GM12878 (cell line): ENCODE data around the gene TNF. TPM values are rescaled to one million over a fixed set of nuclear protein-coding genes. Genes with fewer than 3 reads are reported as not detected.
A peak's percentile ranks its signal among the peaks of the same experiment; 100 is the strongest.

Source experiments
- ATAC-seq: fragments of 200-7000 bp; cut with Tn5 transposase; 3 replicates; pipeline ENCODE4 v1.9.1; 2020; ENCODE audit warnings: mild to moderate bottlenecking, moderate library complexity
- BruUV-seq: library from RNA; stranded (reverse); fragments of 400-500 nt; replicated peaks from 2 replicates; lab custom pipeline; 2021; lab: Mats Ljungman, UMichigan
- CTCF ChIA-PET: fragments of 300-600 bp; sonication (Branson Sonifier 250); formaldehyde crosslinking; extraction: SDS; loops from one replicate; lab custom pipeline; 2021; ENCODE audit warnings: inconsistent platforms; lab: Yijun Ruan, JAX
- POLR2A ChIA-PET: fragments of 350-600 bp; formaldehyde crosslinking; extraction: SDS; loops from one replicate; lab custom pipeline; 2021; ENCODE audit warnings: inconsistent platforms; lab: Charles Lee
- RAD21 ChIA-PET: fragments of 300-600 bp; sonication (Branson Sonifier 250); formaldehyde crosslinking; loops from one replicate; lab custom pipeline; 2023; ENCODE audit warnings: antibody characterized with exemption; ENCODE audit not compliant: unreplicated experiment; lab: Charles Lee
- SMC1A ChIA-PET: fragments of 300-600 bp; sonication (Branson Sonifier 250); formaldehyde crosslinking; loops from one replicate; lab custom pipeline; 2023; ENCODE audit not compliant: unreplicated experiment, uncharacterized antibody; lab: Charles Lee
- DNase-seq: peaks from one replicate; pipeline ENCODE4 v3.0.0-alpha.2; 2011; ENCODE audit warnings: low read depth, low spot score
- FAIRE-seq: peaks from 3 replicates; lab custom pipeline; 2011; peaks lifted over from hg19 to GRCh38; lab: Jason Lieb, UNC
- H2AFZ ChIP-seq: 2 replicates; pipeline ENCODE4 v1.6.0; 2011; ENCODE audit warnings: low read depth, low read length, control low read depth; ENCODE audit not compliant: control insufficient read depth
- H3K27ac ChIP-seq: 2 replicates; pipeline ENCODE4 v1.5.1; 2011; ENCODE audit warnings: control low read depth; ENCODE audit not compliant: control insufficient read depth, insufficient read depth
- H3K27me3 ChIP-seq, 2 experiments: replicated peaks in 1 of 2; 2 replicates each; pipeline versions ENCODE4 v1.6.0 to v1.6.1; 2011; ENCODE audit warnings: low read length in 1 of 2; ENCODE audit not compliant: control insufficient read depth in 2 of 2, insufficient read depth in 2 of 2
- H3K36me3 ChIP-seq, 2 experiments: 2 replicates each; pipeline ENCODE4 v1.5.1; 2011; ENCODE audit warnings: low read length in 1 of 2; ENCODE audit not compliant: control insufficient read depth in 2 of 2, insufficient read depth in 2 of 2
- H3K4me1 ChIP-seq: 2 replicates; pipeline ENCODE4 v1.6.1; 2011; ENCODE audit warnings: mild to moderate bottlenecking, low read length, moderate library complexity, mixed read lengths; ENCODE audit not compliant: control insufficient read depth, insufficient read depth
- H3K4me2 ChIP-seq: 2 replicates; pipeline ENCODE4 v1.6.0; 2011; ENCODE audit warnings: control low read depth; ENCODE audit not compliant: control insufficient read depth, insufficient read depth
- H3K4me3 ChIP-seq: fragments of 200-600 bp; sonication (generic); 2 replicates; pipeline ENCODE4 v1.5.1; 2016
- H3K79me2 ChIP-seq: 2 replicates; pipeline ENCODE4 v1.6.0; 2011; ENCODE audit warnings: low read length; ENCODE audit not compliant: control insufficient read depth, insufficient read depth
- H3K9ac ChIP-seq: 2 replicates; pipeline ENCODE4 v1.8.0; 2011; ENCODE audit warnings: low read length, control low read depth, mixed read lengths; ENCODE audit not compliant: control insufficient read depth, insufficient read depth
- H3K9me3 ChIP-seq: replicated peaks from 3 replicates; pipeline ENCODE4 v1.5.1; 2011; ENCODE audit warnings: mild to moderate bottlenecking, low read length; ENCODE audit not compliant: control insufficient read depth, insufficient read depth
- H4K20me1 ChIP-seq: 2 replicates; pipeline ENCODE4 v1.6.0; 2011; ENCODE audit not compliant: control insufficient read depth, insufficient read depth
- BACH1 ChIP-seq: fragments of 450-650 bp; IDR thresholded peaks from 2 replicates; pipeline ENCODE4 v1.6.1; 2017; ENCODE audit warnings: mild to moderate bottlenecking, borderline replicate concordance
- CREM ChIP-seq: IDR thresholded peaks from 2 replicates; pipeline ENCODE4 v1.6.1; 2014; ENCODE audit warnings: antibody characterized with exemption, low read depth
- FOXM1 ChIP-seq: IDR thresholded peaks from 2 replicates; pipeline ENCODE4 v1.6.1; 2012; ENCODE audit warnings: low read depth, mild to moderate bottlenecking, inconsistent platforms, low read length, moderate library complexity
- GATAD2B ChIP-seq: fragments of 450-650 bp; conservative IDR thresholded peaks from 2 replicates; pipeline ENCODE4 v1.6.1; 2017; ENCODE audit warnings: low read depth, mild to moderate bottlenecking, moderate library complexity
- JUND ChIP-seq: IDR thresholded peaks from 2 replicates; pipeline ENCODE4 v1.6.1; 2012; ENCODE audit warnings: low read depth, mild to moderate bottlenecking, low read length, improper control_type of control experiment, moderate library complexity
- KLF5 ChIP-seq: fragments of 450-650 bp; IDR thresholded peaks from 2 replicates; pipeline ENCODE4 v1.6.1; 2014; ENCODE audit warnings: mild to moderate bottlenecking; ENCODE audit not compliant: partially characterized antibody
- NFYA ChIP-seq: IDR thresholded peaks from 2 replicates; pipeline ENCODE4 v1.6.1; 2011; ENCODE audit warnings: low read depth, mild to moderate bottlenecking, low read length, improper control_type of control experiment, borderline replicate concordance
- NR2C2 ChIP-seq: IDR thresholded peaks from 2 replicates; pipeline ENCODE4 v1.6.1; 2011; ENCODE audit warnings: borderline replicate concordance, low read depth; ENCODE audit not compliant: control insufficient read depth, insufficient read length
- NR2F1 ChIP-seq: fragments of 450-650 bp; conservative IDR thresholded peaks from 2 replicates; pipeline ENCODE4 v1.6.1; 2017; ENCODE audit warnings: mild to moderate bottlenecking
- POLR2AphosphoS2 ChIP-seq: IDR thresholded peaks from 2 replicates; pipeline ENCODE4 v1.6.1; 2011; ENCODE audit warnings: low read depth, mild to moderate bottlenecking, low read length, improper control_type of control experiment, moderate library complexity
- RAD21 ChIP-seq: IDR thresholded peaks from 2 replicates; pipeline ENCODE4 v1.6.1; 2011; ENCODE audit warnings: mild to moderate bottlenecking, low read depth, low read length, moderate library complexity; ENCODE audit not compliant: insufficient read depth
- RB1 ChIP-seq: fragments of 450-650 bp; formaldehyde crosslinking; IDR thresholded peaks from 2 replicates; pipeline ENCODE4 v1.6.1; 2017; ENCODE audit warnings: mild to moderate bottlenecking, borderline replicate concordance
- RELA ChIP-seq: fragments of 450-650 bp; IDR thresholded peaks from 2 replicates; pipeline ENCODE4 v1.8.0; 2014; ENCODE audit warnings: borderline replicate concordance; ENCODE audit not compliant: partially characterized antibody
- SMAD1 ChIP-seq: fragments of 450-650 bp; IDR thresholded peaks from 2 replicates; pipeline ENCODE4 v1.6.1; 2018; ENCODE audit warnings: mild to moderate bottlenecking, low read depth; ENCODE audit not compliant: partially characterized antibody
- SMARCA5 ChIP-seq: fragments of 450-650 bp; IDR thresholded peaks from 2 replicates; pipeline ENCODE4 v1.6.1; 2017; ENCODE audit warnings: mild to moderate bottlenecking
- SPI1 ChIP-seq: IDR thresholded peaks from 2 replicates; pipeline ENCODE4 v1.6.1; 2011; ENCODE audit warnings: low read depth, mild to moderate bottlenecking, low read length, moderate library complexity, borderline replicate concordance; ENCODE audit not compliant: insufficient read depth
- SREBF2 ChIP-seq: IDR thresholded peaks from 2 replicates; pipeline ENCODE4 v1.6.1; 2012; ENCODE audit warnings: mild to moderate bottlenecking, low read length
- SRF ChIP-seq, 2 experiments: IDR thresholded peaks; 2 replicates each; pipeline ENCODE4 v1.6.1; 2011; ENCODE audit warnings: low read depth in 2 of 2, low read length in 2 of 2, mild to moderate bottlenecking in 1 of 2, moderate library complexity in 1 of 2
- TCF3 ChIP-seq: IDR thresholded peaks from 2 replicates; pipeline ENCODE4 v1.6.1; 2012; ENCODE audit warnings: low read depth, mild to moderate bottlenecking, low read length, borderline replicate concordance; ENCODE audit not compliant: insufficient read depth
- WGBS: methylation state at CpG from one replicate; pipeline ENCODE4 v1.1.6; 2016; ENCODE audit warnings: low lambda C conversion rate; ENCODE audit not compliant: insufficient replicate concordance, insufficient coverage; ENCODE audit errors: missing lambda C conversion rate; 5-methylcytosine and 5-hydroxymethylcytosine counted together
- in situ Hi-C: fragments of 300-500 bp; cut with MboI; formaldehyde crosslinking; loops from 9 replicates; pipeline ENCODE4 v1.14.3; 2018; ENCODE audit warnings: mixed read lengths
- intact Hi-C: fragments of 100-400 bp; cut with micrococcal nuclease; formaldehyde crosslinking; loops from one replicate; pipeline ENCODE4 v1.14.2; 2022; ENCODE audit not compliant: unreplicated experiment
- polyA plus RNA-seq, 11 experiments: library from polyadenylated mRNA; depleted of rRNA in 4 of 11; unstranded in 6 of 11; stranded (reverse) in 5 of 11; fragments of >200 nt; fragmentation: Nextera tagmentation in 4 of 11; fragmentation: Illumina TruSeq in 1 of 11; extraction: Ambion mirVana in 4 of 11; extraction: Trizol in 1 of 11; gene quantifications; 1 replicate in 1 of 11; 2 replicates in 10 of 11; pipeline versions ENCODE4 v1.2.1 to v1.2.3, GENCODE V29; 2011 to 2016; ENCODE audit warnings: inconsistent platforms in 2 of 11, missing spikeins in 2 of 11, low read depth in 1 of 11
- total RNA-seq, 4 experiments: library from RNA; depleted of rRNA in 3 of 4; stranded (reverse); fragments of >200 nt in 3 of 4; fragmentation: Illumina TruSeq in 1 of 4; extraction: Trizol in 1 of 4; gene quantifications; 2 replicates each; pipeline versions ENCODE4 v1.2.1 to v1.2.3, GENCODE V29; 2013 to 2021
- TF ChIP-seq, protein P1 (sequence below): fragments of 450-650 bp; IDR thresholded peaks from 2 replicates; pipeline ENCODE4 v1.6.1; 2017; ENCODE audit warnings: mild to moderate bottlenecking

Gene TNF
- total and polyA plus RNA-seq, 10 of the 15 experiments (the other 5 are each of a cell fraction or from before 2014, with no cell fraction given), result 18.0 to 94.8 (median 61.9) TPM

DNA sequence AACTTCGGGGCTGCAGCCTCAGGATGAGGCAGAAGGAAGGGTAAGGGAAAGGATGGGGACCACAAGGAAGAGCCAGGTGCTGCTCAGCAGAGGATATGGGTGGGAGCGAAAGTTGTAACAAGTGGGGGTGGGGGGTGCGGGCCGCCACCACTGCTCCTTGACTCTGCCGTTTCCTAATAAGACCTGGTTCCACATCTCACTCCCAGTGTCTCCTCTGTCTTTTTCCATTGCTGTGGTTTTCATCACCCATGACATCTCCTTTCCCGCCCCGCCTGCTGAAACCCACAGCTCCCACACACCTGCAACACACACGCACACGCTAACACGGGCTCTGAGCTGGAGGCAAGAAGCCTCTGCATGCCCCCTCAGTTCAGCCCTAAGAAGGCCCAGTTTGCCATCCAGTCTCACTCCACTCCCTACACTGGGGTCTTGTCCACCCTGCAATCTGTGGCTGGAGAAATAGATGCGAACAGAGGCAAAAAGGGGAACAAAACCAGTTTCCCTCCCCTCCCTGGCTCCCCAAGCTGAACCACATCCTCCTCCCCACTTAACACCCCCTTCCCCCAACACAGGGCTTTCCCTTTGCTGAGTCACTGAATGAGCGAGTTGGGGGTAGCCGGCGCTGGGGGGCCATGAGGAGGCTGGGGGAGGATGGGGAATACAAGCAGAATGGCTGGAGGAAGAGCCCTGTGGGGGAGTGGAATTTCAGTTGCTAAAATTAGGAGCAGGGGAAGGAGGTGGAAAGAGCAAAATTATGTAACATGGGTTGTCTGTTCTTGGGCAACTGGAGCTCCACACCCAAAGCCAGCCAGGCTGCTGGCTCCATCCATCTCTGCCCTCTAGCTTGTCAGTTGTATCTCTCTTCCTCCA is 16.5 kb upstream of the TNF start:
- BruUV-seq, result TSS peak; percentile 94
- ChIA-PET SMC1A (interaction anchor here (0.9 to 34.7 kb wide), 5 partner anchors 9 to 63 kb away, joined by 3 to 1989 read pairs (median 5); partner anchors contain the start of genes LST1, LTA, LTB and NCR3), CTCF (interaction anchor here (0.6 to 34.8 kb wide), 6 partner anchors 9 to 1286 kb away, joined by 3 to 2098 read pairs (median 12); partner anchors contain the start of genes LST1, LTA, LTB and MDC1), POLR2A (interaction anchor here (1.0 to 9.1 kb wide), 7 partner anchors 10 to 57 kb away, joined by 4 to 255 read pairs (median 8); partner anchors contain the start of genes DDX39B, LTB, NCR3 and TNF), RAD21 (interaction anchor here (0.6 to 15.9 kb wide), 5 partner anchors 10 to 37 kb away, joined by 4 to 620 read pairs (median 62); partner anchors contain the start of genes ATP6V1G2, DDX39B, LST1 and LTA)
- Histone ChIP-seq H3K9me3 (no peaks in the 10 kb centered on the region), H3K27ac (peak overlapping the region; percentile 99), H3K4me1 (peaks cover 76% of the 10 kb centered on the region), H2AFZ (no peak overlapping the region), H3K36me3 (peaks cover 0 to 8% of the 10 kb centered on the region in 2 experiments; a peak in 2 of 4 replicates), H4K20me1 (no peaks in the 10 kb centered on the region), H3K4me3 (peak overlapping the region; percentile 55), H3K4me2 (peak overlapping the region; percentile 94), H3K79me2 (peaks cover 16% of the 10 kb centered on the region), H3K27me3 (no peaks in the 10 kb centered on the region), H3K9ac (peak overlapping the region; percentile 84)
- FAIRE-seq (peak; percentile 80), DNase-seq (peak; percentile 87), ATAC-seq (peak; percentile 67)
- in situ Hi-C loops, result loop anchor here (25.0 kb wide), 2 partner anchors 1053 to 1403 kb away; partner anchors contain the start of genes BRD2 and HLA-DMA
- intact Hi-C loops, result loop anchor here (2.0 kb wide), 1 partner anchor 22 kb away; no protein-coding TSS in a partner anchor
- WGBS, result under 1% methylated on average over 14 of the region's 14 CpGs
- TF ChIP-seq KLF5, result peak; percentile 39
- TF ChIP-seq SPI1, result peak; percentile 44; the same call in 1 of the 2 replicates
- TF ChIP-seq POLR2AphosphoS2, result no peak
- peak; percentile 98 for TF ChIP-seq BACH1
- peak; percentile 41 for TF ChIP-seq SMAD1
- TF ChIP-seq GATAD2B, result peak; percentile 86
- TF ChIP-seq, protein P1, sequence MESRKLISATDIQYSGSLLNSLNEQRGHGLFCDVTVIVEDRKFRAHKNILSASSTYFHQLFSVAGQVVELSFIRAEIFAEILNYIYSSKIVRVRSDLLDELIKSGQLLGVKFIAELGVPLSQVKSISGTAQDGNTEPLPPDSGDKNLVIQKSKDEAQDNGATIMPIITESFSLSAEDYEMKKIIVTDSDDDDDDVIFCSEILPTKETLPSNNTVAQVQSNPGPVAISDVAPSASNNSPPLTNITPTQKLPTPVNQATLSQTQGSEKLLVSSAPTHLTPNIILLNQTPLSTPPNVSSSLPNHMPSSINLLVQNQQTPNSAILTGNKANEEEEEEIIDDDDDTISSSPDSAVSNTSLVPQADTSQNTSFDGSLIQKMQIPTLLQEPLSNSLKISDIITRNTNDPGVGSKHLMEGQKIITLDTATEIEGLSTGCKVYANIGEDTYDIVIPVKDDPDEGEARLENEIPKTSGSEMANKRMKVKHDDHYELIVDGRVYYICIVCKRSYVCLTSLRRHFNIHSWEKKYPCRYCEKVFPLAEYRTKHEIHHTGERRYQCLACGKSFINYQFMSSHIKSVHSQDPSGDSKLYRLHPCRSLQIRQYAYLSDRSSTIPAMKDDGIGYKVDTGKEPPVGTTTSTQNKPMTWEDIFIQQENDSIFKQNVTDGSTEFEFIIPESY, result 0 out of 2 replicates have a peak, but pooled peaks have one; percentile 21
- peak; percentile 39; the same call in 1 of the 2 replicates for TF ChIP-seq NR2F1
- no peak for TF ChIP-seq SREBF2
- peak; percentile 79; the same call in 1 of the 2 replicates for TF ChIP-seq JUND
- no peak for TF ChIP-seq NR2C2
- TF ChIP-seq SMARCA5, result no peak; the same call in 1 of the 2 replicates
- 0 out of 4 replicates have a peak, but pooled peaks of 1 of the 2 experiments have one; percentile 63 for TF ChIP-seq SRF (IDR thresholded peaks at IDR 0.05; ENCODE audit: low read depth in 2 of 2, low read length in 2 of 2)
- TF ChIP-seq RAD21, result 0 out of 2 replicates have a peak, but pooled peaks have one; percentile 31
- peak; percentile 92; the same call in 1 of the 2 replicates for TF ChIP-seq CREM
- TF ChIP-seq TCF3, result peak; percentile 89
- peak; percentile 61 for TF ChIP-seq RELA
- peak; percentile 72; the same call in 1 of the 2 replicates for TF ChIP-seq RB1
- no peak for TF ChIP-seq NFYA
- TF ChIP-seq FOXM1, result peak; percentile 95
